T-helper 1 cell (primary cell): ENCODE results near the gene CFD.
"Not testable (repeated sequence)": the region's sequence is repeated elsewhere in the genome, so short reads cannot be mapped to it uniquely, and the experiment has no call there.

Source experiments
- DNase-seq, 5 donors: peaks; one replicate each; pipeline ENCODE4 v3.0.0-alpha.2; 2012 to 2020
- total RNA-seq, 4 donors: gene quantifications; one replicate each; lab custom pipeline; 2026; lab: John Stamatoyannopoulos, UW

Gene CFD
- total RNA-seq, result 0.15 to 2.2 (median 0.94) reads per million in 4 donors

GRCh38 chr19:858868-859843 lies at the start of gene CFD:
Gene CFD, plus strand, starts transcription at chr19:859664. Its CDS starts 26 bp downstream, at chr19:859690.
- no peak for DNase-seq

- no peak for DNase-seq
Measured at GRCh38 chr19:810077-810855, 49.2 kb upstream of the CFD start.

GRCh38 chr19:810883-811489 lies 48.5 kb upstream of the CFD start:
- no peak for DNase-seq

GRCh38 chr19:811506-812048 lies 47.9 kb upstream of the CFD start:
- DNase-seq, result no peak

GRCh38 chr19:812049-812746 lies 47.3 kb upstream of the CFD start:
- DNase-seq, result no peak

DNA sequence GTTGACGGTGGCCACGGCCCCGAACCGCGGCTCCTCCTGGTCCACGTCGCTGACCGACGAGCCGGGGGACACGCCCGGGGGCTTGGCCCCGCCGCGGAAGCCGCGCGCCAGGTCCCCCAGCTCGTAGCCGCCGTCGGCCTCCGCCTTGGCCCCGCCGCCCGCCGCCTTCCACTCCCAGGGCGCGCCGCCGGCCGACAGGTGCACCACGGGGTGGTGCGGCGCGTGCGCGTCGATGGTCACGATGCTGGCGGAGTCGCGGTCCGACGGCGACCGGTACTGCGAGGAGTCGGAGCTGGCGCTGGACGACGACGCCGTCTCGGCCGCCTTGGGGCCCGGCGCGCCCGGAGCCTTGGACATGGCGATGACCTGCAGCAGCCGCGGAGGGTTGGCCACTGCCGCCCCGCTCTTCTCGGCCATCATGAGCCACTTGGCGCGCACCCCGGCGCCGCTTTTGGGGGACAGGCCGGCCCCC lies 46.7 kb upstream of the CFD start:
- DNase-seq, result no peak

- no peak for DNase-seq
Measured at GRCh38 chr19:813219-814151, 46.0 kb upstream of the CFD start.

DNA sequence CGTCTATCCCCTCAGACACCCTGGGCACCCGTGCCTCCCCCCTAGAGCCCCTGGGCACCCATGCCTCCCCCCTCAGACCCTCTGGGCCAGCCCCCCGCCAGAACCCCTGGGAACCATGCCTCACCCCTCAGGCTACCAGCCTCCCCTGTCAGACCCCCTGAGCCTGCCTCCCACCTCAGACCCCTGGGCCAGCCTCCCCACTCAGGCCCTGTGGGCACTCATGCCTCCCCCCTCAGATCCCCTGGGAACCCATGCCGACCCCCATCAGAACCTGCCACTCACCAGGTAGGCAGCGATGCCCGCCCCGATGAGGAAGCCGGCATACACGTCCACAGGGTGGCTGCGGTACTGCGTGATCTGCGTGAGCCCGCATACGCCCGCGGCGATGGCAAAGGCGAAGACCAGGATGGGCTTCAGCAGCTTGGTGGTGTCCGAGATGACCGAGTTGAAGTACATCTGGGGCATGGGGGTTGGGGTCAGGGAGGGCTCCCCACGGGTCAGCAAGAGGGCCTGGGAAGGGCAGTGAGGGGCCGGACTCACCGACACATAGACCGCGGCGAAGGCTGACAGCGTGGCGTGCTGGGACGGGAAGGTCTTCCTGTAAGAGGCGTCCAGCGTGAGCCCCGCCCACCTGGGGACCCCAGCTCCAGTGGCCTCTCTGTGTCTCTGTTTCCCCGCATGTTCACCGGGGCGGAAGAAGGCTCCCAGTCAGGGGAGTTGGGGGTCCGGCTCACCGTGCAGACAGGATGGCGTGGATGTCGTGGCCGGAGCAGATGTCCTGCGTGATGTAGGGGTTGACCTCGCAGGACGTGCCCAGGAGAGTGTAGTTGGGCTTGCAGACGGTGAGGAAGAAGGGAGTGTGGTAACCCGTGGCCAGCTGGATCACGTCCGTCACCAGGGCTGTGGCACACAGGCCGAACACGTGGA lies 45.0 kb upstream of the CFD start:
- no peak for DNase-seq

- no peak for DNase-seq
Measured at GRCh38 chr19:815079-815774, 44.2 kb upstream of the CFD start.

DNA sequence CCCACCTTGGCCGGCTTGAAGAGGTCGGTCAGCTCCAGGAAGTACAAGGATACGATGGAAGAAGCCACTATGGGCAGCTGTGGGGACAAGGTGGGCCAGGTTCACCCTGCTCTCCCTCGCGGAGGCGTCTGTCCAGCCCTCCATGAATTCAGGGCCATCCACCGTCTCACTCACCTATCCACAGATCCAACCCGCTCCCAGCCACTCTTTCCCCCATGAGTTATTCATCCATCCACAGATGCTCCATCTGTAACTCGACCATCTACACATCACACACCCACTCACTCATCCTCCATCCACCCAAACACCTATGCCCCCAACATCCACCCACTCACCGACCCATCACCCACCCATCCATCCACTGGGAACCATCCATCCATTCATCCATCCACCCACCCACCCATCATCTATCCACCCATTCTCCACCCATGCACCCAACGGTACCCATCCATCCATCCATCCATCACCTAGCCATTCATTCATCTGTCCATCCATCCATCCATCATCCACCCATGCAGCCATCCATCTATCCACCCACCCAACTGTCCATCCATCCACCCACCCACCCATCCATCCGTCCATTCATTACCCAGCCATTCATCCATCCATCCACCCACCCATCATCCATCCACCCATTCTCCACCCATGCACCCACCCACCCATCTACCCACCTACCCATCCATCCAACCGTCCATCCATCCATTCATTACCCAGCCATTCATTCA lies 43.5 kb upstream of the CFD start:
- DNase-seq, result no peak

DNA sequence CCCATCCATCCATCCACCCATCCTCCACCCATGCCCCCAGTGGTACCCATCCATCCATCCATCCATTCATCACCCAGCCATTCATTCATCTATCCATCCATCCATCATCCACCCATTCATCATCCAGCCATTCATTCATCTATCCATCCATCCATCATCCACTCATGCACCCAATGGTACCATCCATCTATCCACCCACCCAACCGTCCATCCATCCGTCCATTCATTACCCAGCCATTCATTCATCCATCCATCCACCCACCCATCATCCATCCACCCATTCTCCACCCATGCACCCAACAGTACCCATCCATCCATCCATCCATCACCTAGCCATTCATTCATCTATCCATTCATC lies 43.0 kb upstream of the CFD start:
- DNase-seq, result no peak

GRCh38 chr19:820212-820611 lies 39.3 kb upstream of the CFD start:
- not testable (repeated sequence) for DNase-seq

- DNase-seq, result no peak
Measured at GRCh38 chr19:821231-821824, 38.1 kb upstream of the CFD start.

DNA sequence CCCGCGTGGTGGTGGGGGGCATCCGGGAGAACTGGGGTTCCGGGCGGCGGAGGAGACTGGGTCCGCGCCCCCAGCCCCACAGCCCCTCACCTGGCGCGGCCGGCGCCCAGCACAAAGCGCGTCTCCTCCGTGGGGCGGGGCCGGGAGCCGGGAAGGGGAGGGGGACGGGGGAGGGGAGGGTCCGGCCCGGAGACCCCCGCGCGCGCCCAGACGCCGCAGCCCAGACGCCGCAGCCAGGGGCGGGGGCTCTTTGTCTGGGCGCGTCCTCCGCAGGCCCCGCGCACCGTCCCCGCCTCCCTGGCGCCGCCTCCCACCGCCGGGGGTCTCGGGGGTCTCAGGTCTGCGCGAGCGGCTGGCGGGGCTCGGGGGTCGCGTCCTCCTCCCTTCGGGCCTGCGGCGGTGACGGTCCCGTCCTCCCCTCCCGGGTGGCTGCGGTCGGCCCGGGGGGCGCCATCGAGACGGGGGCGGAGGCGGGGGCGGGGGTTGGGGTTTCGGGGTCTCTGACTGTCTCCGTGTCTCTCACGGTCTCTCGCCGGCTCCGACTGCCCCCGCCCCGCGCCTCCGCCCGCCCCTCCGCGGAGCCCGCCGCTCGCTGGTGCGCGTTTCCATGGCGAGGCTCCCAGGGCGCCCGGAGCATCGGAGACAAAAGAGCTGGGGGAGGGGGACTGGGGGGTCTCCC lies 37.5 kb upstream of the CFD start, which contains the start of gene PLPPR3:
TSS of gene PLPPR3 (minus strand) at position 131 of the 679 bp plus-strand sequence. CDS start 396 bp downstream, outside the sequence.
- no peak for DNase-seq

DNA sequence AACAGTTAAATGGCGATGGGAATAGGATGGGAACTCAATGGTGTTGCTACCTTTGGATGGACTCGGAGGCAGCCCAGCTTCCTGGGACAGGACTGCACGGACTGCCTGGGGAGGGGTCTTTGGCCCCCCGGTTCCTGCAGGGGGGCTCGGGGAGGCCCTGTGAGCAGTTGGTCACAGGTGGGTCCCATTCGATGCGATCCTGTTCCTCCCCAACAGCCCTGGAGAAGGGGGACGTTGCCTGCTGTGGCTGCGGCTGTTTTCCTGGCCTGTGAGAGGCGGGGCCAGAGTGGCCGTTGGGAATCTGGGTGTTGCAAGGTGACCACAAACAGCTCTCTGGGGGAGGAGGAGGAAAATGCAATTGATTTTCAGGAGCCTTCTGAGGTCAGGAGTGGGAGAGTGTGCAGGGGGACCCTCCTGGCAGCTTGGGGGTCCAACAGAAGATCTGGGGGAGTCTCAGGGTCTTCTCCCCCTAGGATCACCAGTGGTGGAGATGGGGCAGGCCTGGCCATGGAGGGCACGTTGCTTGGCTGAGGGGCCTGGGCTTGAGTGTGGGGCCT lies 35.8 kb upstream of the CFD start:
- DNase-seq, result no peak

GRCh38 chr19:824885-825284 lies 34.6 kb upstream of the CFD start:
- DNase-seq, result no peak
